GM19452 (cell line): ENCODE data around the gene RGPD8.

Experiments used
- ATAC-seq: cut with Tn5 transposase; IDR thresholded peaks from one replicate; pipeline ENCODE4 v1.9.1; 2021; ENCODE audit not compliant: unreplicated experiment

The RGPD8 gene

DNA sequence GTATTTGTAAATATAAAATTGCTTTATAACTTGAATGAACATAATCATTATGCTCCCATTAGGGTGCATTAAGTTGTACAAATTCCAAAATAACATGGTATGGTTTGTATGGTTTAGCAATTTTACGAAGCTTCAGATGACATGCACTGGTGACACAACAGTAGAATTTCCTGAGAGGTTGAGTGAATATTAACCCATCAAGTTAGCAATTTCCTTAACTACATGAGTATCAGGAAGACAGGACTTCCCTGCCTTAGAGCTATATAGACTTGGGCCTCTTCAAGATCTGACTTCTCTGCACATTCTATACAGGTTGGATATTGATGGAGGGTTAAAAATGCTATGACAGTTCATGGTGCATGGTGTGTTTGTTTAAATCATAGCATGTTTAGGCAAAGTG lies 97.8 kb downstream of the RGPD8 start:
- no peak for ATAC-seq

DNA sequence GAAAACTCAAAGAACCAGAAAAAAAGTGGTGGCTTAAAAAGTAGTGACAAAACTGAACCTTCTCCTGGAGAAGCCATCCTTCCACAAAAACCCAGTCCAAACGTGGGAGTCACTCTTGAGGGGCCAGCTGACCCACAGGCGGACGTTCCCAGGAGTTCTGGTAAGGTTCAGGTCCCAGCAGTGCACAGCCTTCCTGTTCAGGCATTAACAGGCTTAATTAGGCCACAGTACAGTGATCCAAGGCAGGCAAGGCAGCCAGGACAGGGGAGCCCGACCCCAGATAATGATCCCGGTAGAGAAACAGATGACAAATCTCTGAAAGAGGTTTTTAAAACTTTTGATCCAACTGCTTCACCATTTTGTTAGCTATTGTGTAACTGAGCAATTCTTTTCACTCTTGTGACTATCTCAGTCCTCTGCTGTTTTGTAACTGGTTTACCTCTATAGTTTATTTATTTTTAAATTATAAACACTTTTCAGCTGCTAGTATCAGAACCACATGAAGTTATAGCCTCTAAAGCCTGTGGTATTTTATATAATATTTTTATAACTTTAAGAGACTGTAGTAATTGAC lies 101.2 kb downstream of the RGPD8 start:
- ATAC-seq = no peak

DNA sequence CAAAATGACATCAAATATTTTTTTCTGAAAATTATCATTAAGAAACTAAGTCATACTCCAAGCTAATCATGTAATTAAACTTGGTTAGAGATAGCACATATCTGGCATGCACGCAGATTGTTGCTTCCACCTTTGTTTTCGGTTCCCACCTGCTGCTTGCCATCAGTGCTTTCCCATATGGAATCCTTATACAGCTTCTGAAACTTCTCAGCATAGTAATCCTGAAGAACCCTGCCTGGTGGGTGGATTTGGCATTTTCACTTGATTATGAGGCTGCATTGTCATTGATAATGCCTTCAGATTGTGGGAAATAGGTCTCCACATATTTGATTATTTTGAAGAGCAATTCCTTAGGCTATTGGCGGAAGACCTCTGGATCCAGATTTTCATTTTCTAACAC lies 110.5 kb downstream of the RGPD8 start:
- ATAC-seq = no peak

DNA sequence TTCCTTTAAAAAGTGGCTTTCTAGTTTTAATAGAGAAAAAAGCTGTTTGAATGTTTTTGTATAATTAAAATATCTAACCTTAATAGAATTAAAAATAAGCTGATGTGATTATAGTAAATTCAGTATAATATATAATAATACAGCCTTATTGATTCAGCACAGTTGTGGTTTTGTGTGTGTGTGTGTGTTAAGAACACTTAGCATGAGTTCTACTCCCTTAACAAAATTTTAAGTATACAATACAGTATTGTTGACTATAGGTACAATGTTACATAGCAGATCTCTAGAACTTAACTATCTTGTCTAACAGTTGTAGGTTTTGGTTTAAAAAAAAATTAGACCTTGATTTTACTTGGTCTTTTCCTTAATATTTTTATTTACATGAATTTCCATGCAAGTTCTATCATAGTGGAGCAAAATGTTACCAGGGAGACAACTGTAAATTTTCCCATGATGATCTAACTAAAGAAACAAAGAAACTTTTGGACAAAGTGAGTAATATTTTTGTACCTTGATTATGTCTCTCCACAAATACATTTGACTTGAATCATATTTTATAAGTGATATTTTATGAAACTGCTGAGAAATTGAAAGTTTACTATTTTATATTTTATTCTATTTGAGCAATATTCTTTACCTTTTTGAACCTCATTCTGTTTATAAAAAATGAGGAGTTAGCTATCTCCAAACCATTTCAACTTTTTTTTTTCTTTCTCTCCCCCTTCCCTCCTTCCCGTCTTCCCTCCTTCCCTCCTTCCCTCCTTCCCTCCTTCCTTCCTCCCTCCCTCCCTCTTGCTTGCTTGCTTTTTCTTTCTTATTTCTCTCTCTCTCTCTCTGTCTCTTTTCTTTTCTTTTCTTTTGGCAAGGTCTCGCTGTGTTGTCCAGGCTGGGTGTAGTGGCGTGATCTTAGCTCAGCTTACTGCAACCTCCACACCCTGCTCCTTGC lies 111.8 kb downstream of the RGPD8 start:
- no peak for ATAC-seq
